ENCODE measurements around the gene DOCK10.

DOCK10 gene

GRCh38 chr2:224969633-224970260 lies 72.5 kb downstream of the DOCK10 start:
- no peak for DNase-seq
- TF ChIP-seq GATA1 (IDR thresholded peaks at IDR 0.05; ENCODE audit: low read depth, low read length) = no peak
- no peak for TF ChIP-seq POLR2A (IDR thresholded peaks at IDR 0.05; ENCODE audit: low read length)

GRCh38 chr2:224969095-224969494 lies 73.2 kb downstream of the DOCK10 start:
- no peak for TF ChIP-seq GATA1 (IDR thresholded peaks at IDR 0.05; ENCODE audit: low read depth, low read length)
- no peak for TF ChIP-seq POLR2A (IDR thresholded peaks at IDR 0.05; ENCODE audit: low read length)
- DNase-seq = no peak

GRCh38 chr2:224968051-224968450 lies 74.2 kb downstream of the DOCK10 start:
- no peak for DNase-seq
- TF ChIP-seq GATA1 (IDR thresholded peaks at IDR 0.05; ENCODE audit: low read depth, low read length) = no peak
- TF ChIP-seq POLR2A (IDR thresholded peaks at IDR 0.05; ENCODE audit: low read length) = no peak

- no peak for DNase-seq
- TF ChIP-seq POLR2A (IDR thresholded peaks at IDR 0.05; ENCODE audit: low read length) (no peak), GATA1 (IDR thresholded peaks at IDR 0.05; ENCODE audit: low read depth, low read length) (no peak)
Observed at GRCh38 chr2:224966613-224967012, 75.7 kb downstream of the DOCK10 start.

- DNase-seq = no peak
- TF ChIP-seq GATA1 (IDR thresholded peaks at IDR 0.05; ENCODE audit: low read depth, low read length) (no peak), POLR2A (IDR thresholded peaks at IDR 0.05; ENCODE audit: low read length) (no peak)
Observed at GRCh38 chr2:224959556-224959955, 82.7 kb downstream of the DOCK10 start.

- TF ChIP-seq GATA1 (IDR thresholded peaks at IDR 0.05; ENCODE audit: low read depth, low read length) (no peak), POLR2A (IDR thresholded peaks at IDR 0.05; ENCODE audit: low read length) (no peak)
- no peak for DNase-seq
Observed at GRCh38 chr2:224958873-224959272, 83.4 kb downstream of the DOCK10 start.

GRCh38 chr2:224958462-224958857 lies 83.8 kb downstream of the DOCK10 start:
- no peak for DNase-seq
- TF ChIP-seq GATA1 (IDR thresholded peaks at IDR 0.05; ENCODE audit: low read depth, low read length) (no peak), POLR2A (IDR thresholded peaks at IDR 0.05; ENCODE audit: low read length) (no peak)

GRCh38 chr2:224957540-224958461 lies 84.5 kb downstream of the DOCK10 start:
- no peak for TF ChIP-seq GATA1 (IDR thresholded peaks at IDR 0.05; ENCODE audit: low read depth, low read length)
- TF ChIP-seq POLR2A (IDR thresholded peaks at IDR 0.05; ENCODE audit: low read length) = no peak
- DNase-seq = no peak

GRCh38 chr2:224956706-224957105 lies 85.6 kb downstream of the DOCK10 start:
- DNase-seq = no peak
- TF ChIP-seq GATA1 (IDR thresholded peaks at IDR 0.05; ENCODE audit: low read depth, low read length) (no peak), POLR2A (IDR thresholded peaks at IDR 0.05; ENCODE audit: low read length) (no peak)

GRCh38 chr2:224954980-224955379 lies 87.3 kb downstream of the DOCK10 start:
- TF ChIP-seq GATA1 (IDR thresholded peaks at IDR 0.05; ENCODE audit: low read depth, low read length) (no peak), POLR2A (IDR thresholded peaks at IDR 0.05; ENCODE audit: low read length) (no peak)
- DNase-seq = no peak

- DNase-seq = no peak
- TF ChIP-seq GATA1 (IDR thresholded peaks at IDR 0.05; ENCODE audit: low read depth, low read length) = no peak
- TF ChIP-seq POLR2A (IDR thresholded peaks at IDR 0.05; ENCODE audit: low read length) = no peak
Observed at GRCh38 chr2:224952936-224953657, 89.2 kb downstream of the DOCK10 start.

- no peak for DNase-seq
- TF ChIP-seq GATA1 (IDR thresholded peaks at IDR 0.05; ENCODE audit: low read depth, low read length) (no peak), POLR2A (IDR thresholded peaks at IDR 0.05; ENCODE audit: low read length) (no peak)
Observed at GRCh38 chr2:224951723-224952481, 90.4 kb downstream of the DOCK10 start.

- DNase-seq = peak in 1 of 2 experiments; percentile 2
- TF ChIP-seq POLR2A (IDR thresholded peaks at IDR 0.05; ENCODE audit: low read length) (no peak), GATA1 (IDR thresholded peaks at IDR 0.05; ENCODE audit: low read depth, low read length) (no peak)
Observed at GRCh38 chr2:224948859-224949258, 93.4 kb downstream of the DOCK10 start.

Data from erythroblast (primary cell).